Measurements from ENCODE around the gene ME3.
"Not testable (repeated sequence)": the region's sequence is repeated elsewhere in the genome, so short reads cannot be mapped to it uniquely, and the experiment has no call there.

Gene ME3

DNA sequence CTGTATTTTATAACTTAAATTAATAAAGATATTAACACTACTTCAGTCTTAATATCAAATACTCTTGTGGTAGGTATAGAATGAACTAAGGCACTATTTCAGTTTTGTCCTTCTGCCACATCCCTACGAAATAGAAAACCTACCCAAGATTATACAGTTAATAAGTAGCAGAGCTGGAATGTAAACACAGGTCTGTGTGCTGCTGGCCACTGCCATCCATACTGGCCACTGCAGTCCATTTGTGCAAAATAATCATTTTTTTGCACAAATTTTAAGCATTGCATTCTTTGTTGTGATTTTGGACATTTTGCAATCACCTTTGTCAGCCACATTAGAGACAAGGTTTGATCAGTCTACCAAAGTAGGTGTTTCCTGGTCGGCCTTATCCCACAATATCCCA, 91.9 kb downstream of the ME3 start:
- DNase-seq: no peak

DNA sequence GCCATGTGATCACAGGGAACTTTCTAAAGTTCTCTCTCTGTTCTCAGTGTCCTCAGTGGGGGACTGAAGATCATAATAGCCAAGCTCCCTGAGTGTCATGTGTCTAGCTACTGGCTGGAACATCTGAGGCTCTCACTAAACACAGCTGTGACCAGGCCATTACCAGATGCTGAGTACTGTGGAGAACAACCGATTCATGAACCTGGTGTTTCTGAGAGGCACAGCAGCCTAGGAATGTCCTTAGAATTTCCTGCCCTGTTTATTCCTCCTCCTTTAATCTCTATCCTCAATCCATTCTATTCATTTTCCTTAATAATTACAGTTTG, 93.0 kb downstream of the ME3 start:
- no peak for DNase-seq

DNA sequence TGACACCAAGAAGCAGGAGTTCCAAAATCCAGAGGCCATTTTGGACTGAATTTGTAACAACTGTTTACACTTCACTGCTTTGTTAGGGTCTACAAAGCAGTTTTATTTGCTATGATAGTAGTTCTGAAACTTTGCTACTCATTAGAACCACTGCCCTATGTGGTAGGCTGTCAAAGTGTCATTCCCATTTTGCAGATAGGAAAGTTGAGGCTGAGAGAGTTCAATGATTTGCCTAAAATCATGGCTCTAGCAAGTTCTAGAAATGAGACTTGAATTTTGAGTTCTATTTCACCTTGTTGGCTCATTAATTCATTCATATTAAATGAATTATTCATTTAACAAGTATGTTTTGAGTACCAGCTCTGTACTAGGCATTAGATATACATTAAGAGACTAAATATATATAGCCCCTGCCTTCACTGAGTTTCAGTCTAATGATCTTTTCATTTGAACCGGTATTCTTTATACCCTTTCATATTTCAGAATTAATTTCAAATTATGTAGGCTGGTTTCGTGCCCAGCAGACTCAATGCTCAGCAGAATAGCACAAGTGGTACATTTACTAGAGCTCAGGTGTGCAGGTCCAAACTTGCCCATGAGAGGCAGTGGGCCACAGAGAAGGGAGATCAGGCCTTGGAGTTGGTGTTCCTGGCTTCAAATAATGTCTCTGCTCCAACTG, 93.5 kb downstream of the ME3 start:
- DNase-seq: no peak

DNA sequence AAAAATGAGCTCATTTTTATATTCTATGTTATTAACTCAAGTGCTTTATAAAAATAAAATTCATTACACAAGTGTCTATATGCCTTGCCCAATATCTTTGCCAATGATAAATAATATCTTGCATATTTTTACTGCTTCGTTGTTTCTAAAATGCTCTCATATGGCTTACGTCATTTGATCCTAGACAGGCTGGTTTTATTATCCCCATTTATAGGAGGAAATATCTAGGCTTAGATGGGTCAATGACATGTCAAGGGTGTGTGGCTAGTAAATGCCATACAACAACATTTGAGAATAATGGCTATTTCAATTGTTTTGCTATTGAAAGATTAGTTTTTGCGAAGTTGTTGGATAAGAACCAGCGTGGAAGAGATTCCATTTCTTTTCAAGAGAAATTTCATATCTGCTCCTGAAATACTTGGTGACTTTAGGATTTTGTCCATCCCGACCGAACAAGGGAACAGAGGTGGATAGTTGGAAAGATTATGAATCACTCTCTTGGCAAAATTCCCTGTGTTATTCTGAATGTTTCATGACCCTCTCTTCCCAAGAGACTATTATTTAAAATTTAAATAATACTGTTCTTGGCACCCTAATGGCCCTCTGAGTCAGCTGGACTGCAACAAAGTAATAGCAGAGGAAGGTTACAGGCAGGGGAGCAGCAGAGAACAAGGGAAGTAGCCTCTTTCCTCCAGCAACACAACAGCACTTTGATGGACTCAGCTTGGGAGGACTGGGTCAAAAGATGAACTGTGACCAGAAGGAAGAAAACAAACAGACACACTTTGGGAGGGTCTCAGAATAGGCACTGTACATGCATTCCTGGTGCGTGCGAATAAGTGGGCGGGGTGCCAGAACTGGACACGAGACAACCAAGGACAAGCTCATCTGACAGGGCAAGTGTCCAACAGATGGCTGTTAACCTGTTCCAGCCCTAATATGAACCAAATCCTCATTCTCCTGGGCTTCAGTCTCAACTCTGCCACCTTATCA, 94.5 kb downstream of the ME3 start:
- no peak for DNase-seq

DNA sequence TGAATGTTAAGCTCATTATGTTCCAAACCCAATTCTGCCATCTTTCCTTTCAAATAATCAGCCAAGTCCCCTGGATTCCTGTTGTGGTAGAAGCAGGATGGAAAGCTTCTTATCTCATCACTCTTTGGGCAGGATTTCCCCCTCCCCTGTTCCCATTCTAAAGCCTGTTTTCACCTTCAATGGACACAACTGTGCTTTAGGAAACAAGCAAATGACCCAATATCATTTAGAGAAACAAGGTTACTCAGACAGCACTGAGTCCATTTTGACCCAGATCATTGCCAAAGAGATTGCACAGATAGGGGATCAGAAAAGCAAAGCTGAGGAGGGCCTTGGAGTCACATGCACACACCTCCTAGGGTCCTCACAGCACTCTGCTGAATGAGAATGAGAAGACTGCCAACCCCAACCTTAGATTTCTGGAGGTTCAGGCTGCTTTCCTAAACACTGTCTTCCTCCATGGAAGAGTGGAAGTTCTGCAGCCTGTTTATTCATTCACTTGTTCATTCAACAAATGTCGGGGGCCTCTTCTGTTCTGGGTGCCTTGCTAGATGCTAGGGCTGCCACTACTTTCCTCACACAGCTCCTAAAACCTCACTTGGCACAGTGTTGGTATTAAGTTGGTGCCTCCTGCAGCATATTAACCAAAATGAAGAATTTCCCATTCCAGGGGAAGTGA, 95.3 kb downstream of the ME3 start:
- DNase-seq: no peak

DNA sequence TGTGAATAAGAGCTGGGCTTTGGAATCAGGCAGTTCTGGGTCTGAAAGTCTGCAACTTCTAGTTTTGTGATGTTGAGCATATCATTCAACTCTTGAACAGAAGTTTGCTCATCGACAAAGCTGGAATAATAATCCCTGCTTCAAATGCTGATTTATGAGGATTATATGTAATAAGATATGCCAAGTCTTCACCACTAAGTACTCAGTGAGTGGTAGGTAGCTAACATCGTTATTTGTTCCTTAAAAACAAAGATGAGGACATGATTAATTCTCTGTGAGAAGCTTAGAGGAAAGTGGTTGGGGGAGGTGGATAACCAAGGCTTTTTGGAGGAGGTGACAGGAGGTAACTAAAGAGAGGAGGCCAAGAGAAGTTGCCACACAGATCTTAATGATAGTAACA, 96.5 kb downstream of the ME3 start:
- DNase-seq: no peak

DNA sequence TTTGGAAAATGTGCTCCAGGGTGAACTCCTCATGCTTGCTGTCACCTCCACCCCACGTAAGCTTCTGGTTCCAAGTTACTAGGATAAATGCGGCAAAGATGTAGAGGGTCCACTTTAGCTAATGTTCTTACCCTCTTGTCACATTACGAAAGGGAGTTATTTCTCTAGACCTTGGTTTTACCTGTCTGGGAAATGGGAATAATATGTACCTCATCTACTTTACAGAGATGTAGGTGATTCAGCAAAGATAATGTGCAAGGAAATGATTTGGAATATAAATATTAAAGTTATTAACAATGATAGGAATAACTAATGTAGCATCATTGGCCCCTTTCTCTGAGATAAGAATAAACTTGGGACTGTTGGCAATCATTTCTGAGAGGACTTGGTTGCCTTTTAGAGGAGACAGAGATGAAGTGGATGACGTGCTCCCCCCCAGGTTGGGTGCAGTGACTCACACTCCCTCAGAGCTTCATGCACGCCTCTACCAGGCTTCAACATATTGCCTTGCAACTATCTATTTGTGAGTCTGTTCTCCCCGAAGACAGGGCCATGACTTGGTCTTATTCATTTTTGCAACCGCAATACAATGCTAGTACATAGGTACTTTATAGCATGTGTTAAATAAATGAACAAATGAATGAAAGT, 97.1 kb downstream of the ME3 start:
- no peak for DNase-seq

DNA sequence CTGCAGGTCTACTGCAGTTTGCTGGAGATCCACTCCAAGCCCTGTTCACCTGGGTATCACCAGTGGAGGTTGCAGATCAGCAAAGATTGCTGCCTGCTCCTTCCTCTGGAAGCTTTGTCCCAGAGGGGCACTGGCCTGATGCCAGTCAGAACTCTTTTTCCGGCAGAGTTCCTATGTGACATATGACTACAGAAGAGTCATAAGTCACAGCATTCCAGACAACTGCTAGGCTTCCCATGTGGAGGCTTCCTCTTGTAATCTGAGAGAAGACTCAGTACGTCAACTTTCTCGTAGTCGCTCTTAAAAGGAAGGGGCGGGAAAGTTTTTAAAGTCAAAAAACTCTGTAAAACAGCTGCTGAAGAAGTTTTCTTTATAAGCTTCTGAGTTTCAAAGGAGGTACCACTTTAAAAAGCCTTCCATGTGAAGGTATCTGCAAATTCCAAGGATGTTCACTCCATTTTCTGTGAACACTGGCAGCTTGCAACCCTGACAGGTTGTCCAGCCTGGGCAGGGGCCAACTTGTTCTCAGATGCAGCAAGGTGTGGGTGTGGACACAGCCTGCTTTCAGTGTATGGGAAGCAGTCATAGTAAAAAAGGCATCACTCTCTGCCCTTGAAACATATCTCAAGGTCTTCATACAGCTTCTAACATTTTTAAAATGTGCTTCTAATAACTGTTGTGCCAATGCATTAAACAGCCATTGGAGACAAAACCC, 97.8 kb downstream of the ME3 start:
- DNase-seq: no peak

DNA sequence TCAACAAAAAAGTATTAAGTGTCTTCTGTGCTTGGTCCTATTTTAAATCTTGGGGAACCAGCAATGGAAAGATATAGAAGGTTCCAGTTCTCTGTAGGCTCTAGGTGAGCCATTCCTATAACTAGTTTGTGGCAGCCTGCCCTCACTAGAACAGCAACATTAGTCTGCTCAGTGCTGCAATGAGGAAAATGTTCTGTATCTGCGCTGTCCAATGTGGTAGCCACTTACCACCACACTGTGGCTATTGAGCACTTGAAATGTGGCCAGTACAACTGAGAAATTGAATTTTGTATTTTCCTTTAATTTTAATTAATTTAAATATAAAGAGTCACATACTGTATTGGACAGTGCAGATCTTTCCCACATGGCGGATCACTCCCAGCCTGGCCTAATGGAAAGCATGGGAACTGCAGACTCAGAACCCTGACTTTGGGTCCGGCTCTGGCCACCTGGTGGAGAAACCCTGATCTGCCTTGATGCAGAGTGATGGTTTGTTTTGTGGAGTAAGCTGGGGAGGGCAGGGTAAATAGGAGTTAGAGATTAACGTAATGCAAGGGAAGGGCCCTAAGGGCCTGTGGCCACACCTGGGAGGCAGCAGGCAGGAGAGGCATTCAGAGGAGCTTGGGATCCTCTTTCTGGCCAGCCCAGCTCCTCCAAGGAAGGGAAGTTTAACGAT, 101.0 kb downstream of the ME3 start:
- DNase-seq: no peak

DNA sequence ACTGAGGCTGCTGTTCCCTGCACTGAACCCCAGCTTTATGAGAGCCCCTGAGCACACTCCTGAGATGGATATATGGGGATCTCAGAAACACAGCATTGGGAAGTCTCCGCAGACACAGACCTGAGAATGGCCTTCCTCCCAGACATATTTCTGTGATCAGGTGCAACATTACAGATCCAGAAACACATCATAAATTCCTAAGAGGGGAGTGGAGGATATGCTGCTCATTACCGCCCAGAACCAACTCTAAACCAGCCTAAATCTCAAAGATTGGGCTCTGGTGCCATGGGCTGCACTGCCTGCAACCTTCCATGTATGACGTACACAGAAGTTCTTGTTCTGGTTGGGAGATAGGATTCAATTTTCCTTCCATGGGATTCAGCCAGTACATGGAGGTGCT, 102.0 kb downstream of the ME3 start:
- no peak for DNase-seq

DNA sequence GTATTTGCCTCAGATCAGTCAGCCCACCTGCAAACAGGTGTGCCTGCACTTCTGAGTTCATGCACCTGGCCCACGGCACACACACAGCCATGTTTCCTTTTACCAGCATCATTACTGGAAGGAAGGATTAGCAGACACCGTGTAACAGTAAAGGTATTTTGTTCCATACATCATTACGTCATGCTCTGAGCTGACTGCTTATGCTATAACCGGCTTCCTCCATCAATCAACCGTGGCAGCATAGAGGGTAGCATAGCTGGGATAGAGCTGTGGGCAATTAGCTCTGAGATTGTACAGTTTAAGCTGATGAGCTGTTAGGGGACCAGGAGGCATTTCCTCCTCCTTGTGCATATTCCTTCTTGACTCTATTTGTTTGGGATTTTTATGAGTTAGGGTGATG, 102.4 kb downstream of the ME3 start:
- DNase-seq: no peak

DNA sequence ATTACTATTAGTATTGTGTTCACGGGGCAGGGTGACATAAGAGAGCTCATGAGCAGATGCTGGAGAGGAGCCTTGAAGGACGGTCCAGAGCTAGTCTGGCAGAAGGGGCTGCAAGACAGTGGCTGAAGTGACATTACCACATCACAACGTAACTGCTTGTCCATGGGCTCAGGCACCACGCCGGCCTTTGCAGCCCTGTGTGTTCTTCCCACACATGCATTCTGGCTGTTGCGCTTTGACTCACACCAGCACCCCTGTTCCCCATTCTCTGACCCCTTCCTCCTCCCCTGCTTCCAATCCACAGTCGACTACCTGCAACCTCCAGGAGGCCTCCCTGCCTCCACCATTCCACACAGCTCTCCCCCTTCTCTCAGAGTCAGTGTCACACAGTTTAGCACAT, 103.3 kb downstream of the ME3 start:
- DNase-seq: no peak

DNA sequence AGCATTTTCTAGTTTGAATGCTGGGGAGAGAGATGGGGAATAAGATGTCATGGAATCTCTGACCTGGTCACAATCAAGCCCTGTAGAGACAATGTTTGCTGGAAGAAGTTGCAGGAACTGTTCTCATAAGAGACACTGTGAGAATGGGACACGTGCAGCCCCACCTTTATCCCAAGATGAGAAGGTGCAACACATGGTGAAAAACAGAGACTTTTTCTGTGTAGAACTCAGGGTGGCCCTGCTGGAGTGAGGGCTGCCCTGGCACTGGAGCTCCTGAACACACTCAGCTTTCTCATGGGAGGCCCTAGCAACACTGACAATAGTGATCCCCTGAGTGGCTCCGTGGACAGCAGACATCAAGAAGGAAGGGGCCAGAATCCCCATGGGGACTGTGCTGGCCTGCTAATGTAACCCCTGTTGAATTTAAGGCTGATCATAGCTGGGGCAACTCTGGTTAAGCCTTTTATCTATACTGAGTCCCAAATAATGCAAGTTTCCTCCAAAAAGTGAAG, 106.6 kb downstream of the ME3 start:
- DNase-seq: no peak

DNA sequence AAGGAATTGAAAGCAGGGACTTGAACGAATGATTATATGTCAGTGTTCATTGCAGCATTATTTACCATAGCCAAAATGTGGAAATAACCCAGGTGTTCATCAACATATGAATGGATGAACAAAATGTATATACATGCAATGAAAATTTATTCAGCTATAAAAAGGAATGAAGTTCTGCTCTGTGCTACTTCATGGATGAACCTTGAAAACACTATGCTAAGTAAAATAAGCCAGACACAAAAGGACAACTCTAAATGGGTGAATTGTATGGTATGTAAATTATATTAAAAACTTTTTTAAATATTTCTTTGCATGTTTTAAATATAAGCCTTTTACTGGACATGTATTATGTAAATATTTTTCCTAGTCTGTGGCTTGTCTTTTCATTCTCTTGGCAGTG, 107.0 kb downstream of the ME3 start:
- DNase-seq: no peak

DNA sequence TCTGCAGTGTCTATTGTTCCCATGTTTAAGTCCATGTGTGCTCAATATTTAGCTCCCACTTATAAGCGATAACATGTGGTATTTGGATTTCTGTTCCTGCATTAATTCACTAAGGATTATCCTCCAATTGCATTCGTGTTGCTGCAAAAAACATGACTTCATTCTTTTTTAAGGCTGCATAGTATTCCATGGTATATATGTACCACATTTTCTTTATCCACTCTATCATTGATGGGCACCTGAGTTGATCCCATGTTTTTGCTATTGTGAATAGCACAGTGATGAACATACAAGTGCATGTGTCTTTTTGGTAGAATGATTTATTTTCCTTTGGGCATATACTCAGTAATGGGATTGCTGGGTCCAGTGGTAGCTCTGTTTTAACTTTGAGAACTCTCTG, 109.6 kb downstream of the ME3 start:
- not testable (repeated sequence) for DNase-seq

DNA sequence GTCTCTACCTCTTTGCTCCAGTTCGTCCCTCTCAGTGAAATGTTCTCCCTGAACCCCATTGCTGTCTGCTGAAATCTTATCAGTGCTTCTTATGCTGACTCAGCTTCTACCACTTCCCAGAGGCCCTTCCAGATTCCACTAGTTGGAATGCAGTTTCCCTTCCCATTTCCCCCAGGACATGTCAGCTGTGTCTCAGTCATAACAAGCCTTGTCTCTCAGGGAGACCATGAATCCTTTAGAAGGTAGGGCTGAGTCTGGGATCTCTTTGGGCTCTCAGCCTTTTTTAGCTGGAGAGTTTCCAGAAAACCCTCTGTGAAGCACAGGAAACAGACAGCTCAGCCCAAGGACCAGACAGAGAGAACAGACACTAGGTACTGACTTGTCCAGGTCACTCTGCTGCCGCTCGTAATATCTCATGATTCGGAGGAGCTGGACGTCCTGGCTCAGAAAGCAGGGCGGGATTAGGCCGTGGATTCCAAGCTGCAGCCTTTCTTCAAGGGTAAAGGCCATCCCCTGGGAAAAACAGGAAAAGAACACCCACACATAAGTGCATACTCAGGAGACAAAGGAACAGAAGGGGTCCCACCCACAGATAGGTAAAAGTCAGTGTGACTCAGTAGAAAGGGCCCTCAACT, 113.0 kb downstream of the ME3 start:
- DNase-seq: no peak

DNA sequence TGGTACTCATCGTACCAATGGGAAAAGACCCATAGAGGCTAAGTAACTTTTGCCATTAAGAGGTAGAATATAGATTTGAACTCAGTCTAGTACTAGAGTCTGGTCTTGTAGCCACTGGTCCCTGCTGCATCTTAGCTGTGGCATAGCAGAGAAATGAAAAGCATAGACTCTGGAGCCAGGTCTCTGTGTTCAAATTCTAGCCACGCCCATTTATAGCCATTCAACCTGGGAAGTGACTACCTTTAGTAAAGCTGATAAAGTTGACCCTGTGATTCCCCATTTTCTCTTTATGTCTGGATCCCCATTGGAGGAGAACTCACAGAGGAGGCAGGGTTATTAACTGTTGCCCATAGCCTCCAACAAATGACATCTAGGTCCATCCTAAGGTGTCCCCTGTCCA, 113.6 kb downstream of the ME3 start:
- DNase-seq: no peak

DNA sequence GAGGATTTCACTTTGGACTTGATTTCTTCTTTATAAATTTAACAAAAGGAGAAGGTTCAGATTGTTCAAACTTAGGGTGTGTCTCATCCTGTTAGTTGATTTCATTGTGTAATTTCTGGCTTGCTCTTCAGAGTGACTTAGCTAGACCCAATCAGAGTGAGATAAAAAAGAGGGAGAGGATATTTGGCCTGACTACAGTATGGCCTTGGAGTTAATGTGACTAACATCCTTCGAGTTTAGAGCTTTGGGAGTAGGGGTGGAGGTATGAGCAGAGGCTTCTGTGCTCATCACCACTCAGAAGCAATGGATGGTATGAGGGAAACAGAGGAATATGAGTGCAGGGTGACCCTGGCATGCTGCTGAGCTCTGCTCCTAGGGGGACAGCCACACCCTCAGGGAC, 114.2 kb downstream of the ME3 start:
- DNase-seq: no peak

DNA sequence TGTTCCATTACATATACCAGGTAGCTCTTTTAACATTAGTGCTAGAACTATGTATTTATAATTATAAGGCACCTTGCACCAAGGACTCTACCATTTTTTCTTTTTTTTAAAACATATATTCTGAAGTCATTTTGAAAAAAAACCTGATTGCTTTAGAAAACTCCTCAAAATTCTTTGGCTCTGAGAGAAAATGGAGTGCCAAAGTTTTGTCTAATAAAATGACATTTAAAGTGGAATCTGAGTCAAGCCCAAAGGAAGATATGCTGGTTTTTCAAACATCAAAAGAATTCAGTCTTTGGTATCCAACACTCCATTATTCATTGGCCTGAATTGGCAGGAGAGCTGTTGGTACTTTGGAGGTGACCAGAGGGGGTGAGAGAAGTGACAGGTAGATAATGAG, 116.5 kb downstream of the ME3 start:
- no peak for DNase-seq

DNA sequence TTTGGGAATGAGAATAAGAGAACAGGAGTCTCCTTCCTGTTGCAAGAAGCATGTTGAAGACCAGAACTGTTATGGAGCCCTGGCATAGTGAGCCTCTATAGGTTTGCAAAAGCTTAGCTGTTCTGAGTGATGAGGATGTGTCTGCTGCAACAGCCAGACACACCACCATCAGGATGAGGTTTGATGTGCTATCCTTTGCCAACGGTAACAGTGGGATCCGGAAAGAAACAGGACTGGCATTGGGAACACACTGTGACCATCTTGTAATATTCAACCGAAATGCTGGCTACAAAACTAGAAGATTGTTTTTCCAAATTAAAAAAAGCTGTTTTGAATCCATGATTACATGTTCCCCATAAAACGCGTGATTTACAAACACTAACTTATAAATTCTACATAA, 117.0 kb downstream of the ME3 start:
- no peak for DNase-seq

DNA sequence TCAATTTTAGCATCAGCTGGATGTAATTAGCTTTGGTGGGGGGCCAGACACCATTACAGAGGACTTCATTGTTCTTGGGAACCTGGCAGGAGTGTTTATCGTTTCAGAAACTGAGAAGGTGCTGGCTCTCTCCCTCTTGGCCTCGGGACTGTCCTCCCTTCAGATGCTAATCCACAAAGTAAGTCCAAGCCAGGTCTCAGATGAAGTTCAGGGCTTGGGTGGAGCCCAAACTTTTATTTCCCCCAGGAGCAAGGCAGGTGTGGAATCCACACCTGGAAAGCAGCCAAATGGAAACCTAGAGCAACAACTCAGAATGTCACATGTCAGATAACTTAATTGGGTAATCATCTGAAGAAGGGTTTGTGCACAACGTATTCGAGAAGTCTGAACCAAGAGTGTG, 119.2 kb downstream of the ME3 start:
- no peak for DNase-seq

Measured in NCI-H1417 treated with DMSO at 0.1 percent for 48 hours (cell line).